ENCODE results near the gene DNAH5. TPM values are rescaled to one million over a fixed set of nuclear protein-coding genes. Genes with fewer than 3 reads are reported as not detected.

DNAH5 gene
- total and polyA plus RNA-seq, 2 of the 8 experiments (the other 6 are each of a cell fraction or from before 2014, with no cell fraction given): 0.30 to 0.73 TPM

- TF ChIP-seq CHD7 (IDR thresholded peaks at IDR 0.05; ENCODE audit: insufficient replicate concordance, low read length): no peak
Observed at GRCh38 chr5:13708432-13708831, 236.1 kb downstream of the DNAH5 start (continued).

All from H1 (cell line).